Measurements from ENCODE around the gene SMIM27.

SMIM27 gene

DNA sequence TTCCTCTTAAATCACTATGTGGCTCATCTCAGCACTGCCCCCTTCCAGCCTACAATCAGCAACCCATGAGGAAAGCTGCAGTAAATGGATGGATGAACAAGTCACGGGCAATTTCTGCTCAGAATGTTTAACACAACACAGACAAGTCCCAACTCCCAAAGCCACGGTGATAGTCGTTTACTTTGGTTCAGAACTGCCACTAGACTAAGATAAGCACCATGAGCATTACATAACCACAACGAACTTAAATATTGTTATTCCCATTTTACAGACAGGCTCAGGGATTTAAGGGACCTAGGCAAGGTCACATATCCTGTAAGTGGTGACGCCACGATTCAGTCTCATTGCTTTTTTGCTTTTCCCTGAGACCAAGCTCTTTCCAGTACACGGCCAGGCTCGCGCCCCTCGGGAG lies 2.0 kb upstream of the SMIM27 start:
- H3K36me3 ChIP-seq (ENCODE audit: insufficient read depth, low read length): peaks cover 27% of the 10 kb centered on the region
- H3K9me3 ChIP-seq (ENCODE audit: low read depth, low read length): no peaks in the 10 kb centered on the region
- DNase-seq (ENCODE audit: low read depth, low spot score): no peak
- H3K27ac ChIP-seq: no peak overlapping the region
- peak overlapping the region; percentile 98 for H3K9ac ChIP-seq (ENCODE audit: insufficient read length)
- peak overlapping the region; percentile 97 for H3K4me3 ChIP-seq
- no peak for TF ChIP-seq FOXP2 (optimal IDR thresholded peaks at IDR 0.05; ENCODE audit: control extremely low read depth, extremely low read length, insufficient read depth)
- no peak for TF ChIP-seq EZH2 (IDR thresholded peaks at IDR 0.05)
- TF ChIP-seq POLR2AphosphoS5 (IDR thresholded peaks at IDR 0.05; ENCODE audit: borderline replicate concordance, low read depth, low read length): no peak

GRCh38 chr9:32550562-32551275 lies 1.4 kb upstream of the SMIM27 start:
- Histone ChIP-seq H3K36me3 (ENCODE audit: insufficient read depth, low read length) (peaks cover 27% of the 10 kb centered on the region), H3K27ac (peak overlapping the region; percentile 97), H3K9ac (ENCODE audit: insufficient read length) (peak overlapping the region; percentile 98), H3K9me3 (ENCODE audit: low read depth, low read length) (no peaks in the 10 kb centered on the region), H3K4me3 (peak overlapping the region; percentile 97)
- TF ChIP-seq POLR2AphosphoS5 (IDR thresholded peaks at IDR 0.05; ENCODE audit: borderline replicate concordance, low read depth, low read length) (peak; percentile 64; the same call in 1 of the 2 replicates), FOXP2 (optimal IDR thresholded peaks at IDR 0.05; ENCODE audit: control extremely low read depth, extremely low read length, insufficient read depth) (no peak)
- DNase-seq (ENCODE audit: low read depth, low spot score): peak; percentile 71

DNA sequence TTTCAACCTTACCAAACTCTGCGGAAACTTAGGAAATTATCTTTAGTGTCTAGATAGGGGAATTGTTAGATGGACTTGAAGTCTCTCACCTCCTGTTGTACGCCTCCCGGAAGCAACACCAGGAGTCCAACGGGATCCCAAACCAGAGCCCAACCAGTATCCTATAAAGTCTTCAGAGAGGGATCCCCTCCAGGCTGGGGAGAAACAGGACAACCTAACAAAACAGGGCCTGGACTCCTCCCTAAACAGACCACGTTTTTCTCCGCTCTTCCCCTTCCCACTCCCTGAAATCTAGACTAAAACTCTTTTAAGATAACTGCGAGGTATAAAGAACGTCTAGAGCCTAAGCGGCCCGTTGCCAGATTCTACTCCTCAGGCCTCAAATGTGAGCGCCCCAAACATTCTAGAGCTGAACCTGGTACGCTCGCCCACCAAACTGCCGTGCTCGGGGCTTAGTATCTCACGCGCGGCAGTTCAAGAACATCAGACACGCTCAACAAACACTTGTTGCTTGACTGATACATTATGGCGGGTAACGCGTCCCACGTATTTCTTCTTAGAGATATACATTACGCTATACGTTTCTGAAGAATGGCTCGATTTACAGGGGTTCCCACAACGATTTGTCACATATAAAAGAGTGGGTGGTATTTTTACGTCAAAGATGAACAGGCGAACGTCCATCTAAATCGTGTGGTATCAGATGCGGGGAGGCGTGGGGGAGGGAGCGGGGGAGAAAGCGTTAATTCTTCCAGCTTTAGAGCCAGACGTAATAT lies 663 bp upstream of the SMIM27 start:
- H3K9ac ChIP-seq (ENCODE audit: insufficient read length): peak overlapping the region; percentile 98
- peak overlapping the region; percentile 97 for H3K4me3 ChIP-seq
- H3K36me3 ChIP-seq (ENCODE audit: insufficient read depth, low read length): peaks cover 27% of the 10 kb centered on the region
- TF ChIP-seq EZH2 (IDR thresholded peaks at IDR 0.05): no peak
- no peak for TF ChIP-seq FOXP2 (optimal IDR thresholded peaks at IDR 0.05; ENCODE audit: control extremely low read depth, extremely low read length, insufficient read depth)
- peak; percentile 2; the same call in 1 of the 2 replicates for TF ChIP-seq POLR2AphosphoS5 (IDR thresholded peaks at IDR 0.05; ENCODE audit: borderline replicate concordance, low read depth, low read length)
- peak overlapping the region; percentile 97 for H3K27ac ChIP-seq
- no peaks in the 10 kb centered on the region for H3K9me3 ChIP-seq (ENCODE audit: low read depth, low read length)
- no peak for DNase-seq (ENCODE audit: low read depth, low spot score)

- Histone ChIP-seq H3K4me3 (no peak overlapping the region), H3K36me3 (ENCODE audit: insufficient read depth, low read length) (peaks cover 12% of the 10 kb centered on the region; the same call in 1 of the 2 replicates), H3K27ac (peak overlapping the region; percentile 37; the same call in 1 of the 2 replicates), H3K9me3 (ENCODE audit: low read depth, low read length) (no peaks in the 10 kb centered on the region), H3K9ac (ENCODE audit: insufficient read length) (no peak overlapping the region)
- no peak for TF ChIP-seq FOXP2 (optimal IDR thresholded peaks at IDR 0.05; ENCODE audit: control extremely low read depth, extremely low read length, insufficient read depth)
- TF ChIP-seq POLR2AphosphoS5 (IDR thresholded peaks at IDR 0.05; ENCODE audit: borderline replicate concordance, low read depth, low read length): no peak
- no peak for TF ChIP-seq EZH2 (IDR thresholded peaks at IDR 0.05)
- DNase-seq (ENCODE audit: low read depth, low spot score): no peak
Observed at GRCh38 chr9:32554107-32554506, 2.0 kb downstream of the SMIM27 start.

- TF ChIP-seq EZH2 (IDR thresholded peaks at IDR 0.05) (no peak), POLR2AphosphoS5 (IDR thresholded peaks at IDR 0.05; ENCODE audit: borderline replicate concordance, low read depth, low read length) (no peak), FOXP2 (optimal IDR thresholded peaks at IDR 0.05; ENCODE audit: control extremely low read depth, extremely low read length, insufficient read depth) (no peak)
- H3K9me3 ChIP-seq (ENCODE audit: low read depth, low read length): no peaks in the 10 kb centered on the region
- H3K27ac ChIP-seq: 0 out of 2 replicates have a peak overlapping the region, but pooled peaks have one; percentile 37
- H3K9ac ChIP-seq (ENCODE audit: insufficient read length): no peak overlapping the region
- H3K4me3 ChIP-seq: no peak overlapping the region
- peaks cover 9% of the 10 kb centered on the region; the same call in 1 of the 2 replicates for H3K36me3 ChIP-seq (ENCODE audit: insufficient read depth, low read length)
- no peak for DNase-seq (ENCODE audit: low read depth, low spot score)
Observed at GRCh38 chr9:32554591-32554990, 2.5 kb downstream of the SMIM27 start.

DNA sequence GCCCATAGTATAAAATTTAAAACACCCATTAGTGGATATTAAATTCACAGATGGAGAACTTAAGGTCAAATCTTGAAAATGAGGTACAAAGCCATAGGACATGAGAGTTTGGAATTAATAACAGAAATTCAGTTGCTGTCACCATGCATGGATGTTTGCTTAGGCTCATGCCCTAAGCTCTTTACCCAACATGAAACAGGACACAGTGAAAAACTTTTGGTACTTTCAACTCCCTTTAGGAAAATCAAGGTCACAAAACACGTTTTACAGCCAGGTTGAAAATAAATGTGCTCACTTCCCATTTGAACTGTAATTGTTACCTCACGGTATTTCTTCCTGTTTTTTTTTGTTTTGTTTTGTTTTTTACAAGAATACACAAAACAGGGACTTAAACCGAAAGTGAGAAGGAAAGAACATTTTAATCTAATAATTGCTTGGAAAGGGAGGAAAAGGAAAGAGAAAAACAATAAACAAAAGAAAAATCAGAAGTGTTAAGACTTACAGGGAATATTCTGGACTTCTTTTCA lies 6.3 kb downstream of the SMIM27 start:
- DNase-seq (ENCODE audit: low read depth, low spot score): no peak
- H3K4me3 ChIP-seq: no peak overlapping the region
- peaks cover 3% of the 10 kb centered on the region; the same call in 1 of the 2 replicates for H3K36me3 ChIP-seq (ENCODE audit: insufficient read depth, low read length)
- H3K9ac ChIP-seq (ENCODE audit: insufficient read length): no peak overlapping the region
- no peaks in the 10 kb centered on the region for H3K9me3 ChIP-seq (ENCODE audit: low read depth, low read length)
- TF ChIP-seq FOXP2 (optimal IDR thresholded peaks at IDR 0.05; ENCODE audit: control extremely low read depth, extremely low read length, insufficient read depth) (no peak), POLR2AphosphoS5 (IDR thresholded peaks at IDR 0.05; ENCODE audit: borderline replicate concordance, low read depth, low read length) (no peak), EZH2 (IDR thresholded peaks at IDR 0.05) (no peak)
- no peak overlapping the region for H3K27ac ChIP-seq

GRCh38 chr9:32565967-32566366 lies 13.8 kb downstream of the SMIM27 start:
- Histone ChIP-seq H3K9ac (ENCODE audit: insufficient read length) (no peak overlapping the region), H3K9me3 (ENCODE audit: low read depth, low read length) (no peaks in the 10 kb centered on the region), H3K36me3 (ENCODE audit: insufficient read depth, low read length) (peaks cover 44% of the 10 kb centered on the region), H3K27ac (no peak overlapping the region), H3K4me3 (no peak overlapping the region)
- TF ChIP-seq POLR2AphosphoS5 (IDR thresholded peaks at IDR 0.05; ENCODE audit: borderline replicate concordance, low read depth, low read length) (no peak), EZH2 (IDR thresholded peaks at IDR 0.05) (no peak), FOXP2 (optimal IDR thresholded peaks at IDR 0.05; ENCODE audit: control extremely low read depth, extremely low read length, insufficient read depth) (no peak)
- no peak for DNase-seq (ENCODE audit: low read depth, low spot score)

DNA sequence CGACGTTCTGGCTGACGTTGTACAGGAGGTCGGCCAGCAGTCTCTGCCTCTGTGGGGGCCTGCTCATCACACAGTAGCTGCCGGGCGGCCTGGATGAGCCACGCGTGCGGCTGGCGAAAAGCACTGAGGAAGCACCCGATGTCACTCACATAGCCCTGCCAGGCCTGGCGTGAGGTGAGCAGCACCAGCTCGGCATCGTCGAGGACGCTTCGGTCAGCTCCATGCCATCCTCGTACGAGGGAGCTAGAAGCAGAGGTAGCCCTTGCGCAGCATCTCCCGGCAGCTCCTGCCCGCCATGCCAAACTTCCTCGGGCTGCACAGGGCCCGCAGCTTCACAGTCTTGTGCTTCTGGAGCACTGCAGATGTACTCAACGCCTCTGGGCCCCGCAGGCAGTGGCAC lies 14.6 kb downstream of the SMIM27 start:
- TF ChIP-seq POLR2AphosphoS5 (IDR thresholded peaks at IDR 0.05; ENCODE audit: borderline replicate concordance, low read depth, low read length): no peak
- Histone ChIP-seq H3K9me3 (ENCODE audit: low read depth, low read length) (no peaks in the 10 kb centered on the region), H3K27ac (no peak overlapping the region), H3K9ac (ENCODE audit: insufficient read length) (no peak overlapping the region), H3K36me3 (ENCODE audit: insufficient read depth, low read length) (peaks cover 44% of the 10 kb centered on the region), H3K4me3 (no peak overlapping the region)
- DNase-seq (ENCODE audit: low read depth, low spot score): no peak

Data from SK-N-MC (cell line).